T-helper 2 cell (primary cell): ENCODE measurements around the gene USP2.

Experiments used
- DNase-seq, 5 experiments: peaks; one replicate each; pipeline versions ENCODE4 v3.0.0 to v3.0.0-alpha.2; 2012 to 2022

USP2 gene

GRCh38 chr11:119341222-119342022 lies 40.1 kb downstream of the USP2 start:
- DNase-seq = no peak

GRCh38 chr11:119340335-119341221 lies 40.9 kb downstream of the USP2 start, which contains the start of gene C1QTNF5:
TSS of gene C1QTNF5 (minus strand) at chr11:119340883. CDS start at chr11:119340397, 486 bp downstream.
- no peak for DNase-seq

GRCh38 chr11:119339589-119340334 lies 41.7 kb downstream of the USP2 start:
- DNase-seq = peak in 2 of 5 experiments; percentile 27 to 30

GRCh38 chr11:119338965-119339588 lies 42.4 kb downstream of the USP2 start:
- DNase-seq = no peak

DNA sequence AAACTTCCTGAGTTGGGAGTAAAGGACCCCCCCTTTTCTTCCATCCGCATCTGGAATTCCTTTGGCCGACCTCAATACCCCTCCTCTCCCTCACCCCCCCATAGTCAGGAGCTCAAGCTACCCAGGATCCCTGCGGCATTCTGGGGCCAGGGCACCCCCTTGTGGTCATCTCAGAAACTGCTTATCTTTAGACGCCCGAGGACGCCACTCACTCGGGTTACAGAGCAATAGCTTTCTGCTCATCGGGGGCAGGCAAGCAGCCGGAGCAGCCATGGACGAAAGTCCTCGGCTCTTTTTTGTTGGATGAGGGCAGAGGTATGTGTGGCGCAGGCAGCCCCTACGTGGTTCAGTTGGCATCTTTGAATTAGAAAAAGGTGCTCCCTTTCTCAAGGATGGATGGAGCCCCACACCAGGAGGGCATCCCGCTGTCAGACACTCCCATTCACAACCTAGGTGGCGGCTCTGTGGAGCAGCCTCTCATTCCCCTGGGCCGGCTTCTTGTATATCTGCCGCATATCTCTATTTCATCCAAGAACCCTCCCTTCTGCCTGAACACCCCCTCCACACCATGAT lies 43.1 kb downstream of the USP2 start:
- DNase-seq = peak in 4 of 5 experiments; percentile 29 to 65 (median 54)

DNA sequence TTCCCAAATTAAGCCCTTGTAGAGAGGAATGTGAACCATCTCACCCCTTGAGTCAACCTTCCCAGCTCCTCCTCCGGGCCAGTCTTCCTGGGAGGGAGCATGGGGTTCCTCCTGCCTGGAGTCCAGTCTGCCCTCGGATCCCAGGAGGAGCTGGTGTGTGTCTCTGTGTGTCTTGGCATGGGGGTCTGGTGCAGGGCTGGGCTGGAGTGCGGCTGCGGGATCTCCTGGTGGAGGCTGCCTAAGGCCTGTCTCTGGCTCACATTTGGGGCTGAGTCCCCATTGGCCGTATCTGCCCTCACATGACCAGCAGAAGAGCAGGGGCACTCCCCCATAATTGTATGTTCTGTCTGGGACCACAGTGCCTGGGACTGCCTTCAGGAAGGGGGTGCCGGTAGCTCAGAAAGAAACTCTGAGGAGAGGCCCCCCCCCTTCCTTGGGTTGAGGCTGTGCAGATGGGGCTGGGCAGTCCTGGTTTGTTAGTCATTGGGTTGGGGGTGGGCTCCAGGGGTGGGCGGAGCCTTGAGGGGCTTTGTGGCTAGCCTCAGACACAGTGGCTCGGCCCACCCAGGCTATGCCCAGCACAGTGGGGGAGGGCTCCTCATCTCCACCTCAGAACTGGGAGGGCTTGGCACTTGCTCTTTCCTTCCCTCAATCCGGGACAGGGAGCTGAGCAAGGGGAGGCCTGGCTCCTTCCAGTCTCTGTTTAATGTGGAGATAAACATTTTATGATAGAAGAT lies 43.7 kb downstream of the USP2 start:
- no peak for DNase-seq

DNA sequence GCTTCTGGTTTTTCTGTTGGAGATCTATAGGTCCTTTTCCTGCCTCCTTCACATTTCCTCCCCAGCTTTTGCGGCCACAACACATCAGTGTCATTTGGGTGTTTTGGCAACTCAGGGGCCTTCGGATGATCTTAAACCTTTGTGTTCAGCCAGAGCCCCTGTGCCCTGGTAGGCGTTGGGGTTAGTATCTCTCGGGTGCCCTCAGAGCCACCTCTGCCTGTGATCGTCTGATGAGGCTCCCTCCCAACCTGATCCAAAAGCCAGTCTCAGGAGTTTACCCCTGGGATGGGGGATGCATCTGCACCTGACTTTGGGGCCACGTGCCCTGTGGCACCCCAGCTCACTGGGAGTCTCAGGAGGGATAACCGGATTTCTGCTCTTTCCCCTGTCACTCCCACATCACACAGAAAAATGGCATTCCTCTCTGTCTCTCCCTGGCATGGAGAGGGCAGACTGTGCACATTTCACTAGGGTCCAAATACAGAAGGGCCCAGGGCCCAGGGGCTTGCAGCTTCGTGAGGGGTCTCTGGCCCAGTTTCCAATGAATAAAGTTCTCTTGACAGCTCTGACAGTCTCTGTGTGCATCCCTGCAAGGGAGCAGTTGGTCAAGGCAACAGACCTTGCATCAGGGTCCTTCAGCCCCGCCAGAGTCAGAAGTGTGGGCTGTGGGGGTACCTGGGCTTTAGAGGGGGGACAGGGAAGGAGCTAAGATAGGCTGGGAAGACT lies 44.6 kb downstream of the USP2 start:
- DNase-seq = no peak

DNA sequence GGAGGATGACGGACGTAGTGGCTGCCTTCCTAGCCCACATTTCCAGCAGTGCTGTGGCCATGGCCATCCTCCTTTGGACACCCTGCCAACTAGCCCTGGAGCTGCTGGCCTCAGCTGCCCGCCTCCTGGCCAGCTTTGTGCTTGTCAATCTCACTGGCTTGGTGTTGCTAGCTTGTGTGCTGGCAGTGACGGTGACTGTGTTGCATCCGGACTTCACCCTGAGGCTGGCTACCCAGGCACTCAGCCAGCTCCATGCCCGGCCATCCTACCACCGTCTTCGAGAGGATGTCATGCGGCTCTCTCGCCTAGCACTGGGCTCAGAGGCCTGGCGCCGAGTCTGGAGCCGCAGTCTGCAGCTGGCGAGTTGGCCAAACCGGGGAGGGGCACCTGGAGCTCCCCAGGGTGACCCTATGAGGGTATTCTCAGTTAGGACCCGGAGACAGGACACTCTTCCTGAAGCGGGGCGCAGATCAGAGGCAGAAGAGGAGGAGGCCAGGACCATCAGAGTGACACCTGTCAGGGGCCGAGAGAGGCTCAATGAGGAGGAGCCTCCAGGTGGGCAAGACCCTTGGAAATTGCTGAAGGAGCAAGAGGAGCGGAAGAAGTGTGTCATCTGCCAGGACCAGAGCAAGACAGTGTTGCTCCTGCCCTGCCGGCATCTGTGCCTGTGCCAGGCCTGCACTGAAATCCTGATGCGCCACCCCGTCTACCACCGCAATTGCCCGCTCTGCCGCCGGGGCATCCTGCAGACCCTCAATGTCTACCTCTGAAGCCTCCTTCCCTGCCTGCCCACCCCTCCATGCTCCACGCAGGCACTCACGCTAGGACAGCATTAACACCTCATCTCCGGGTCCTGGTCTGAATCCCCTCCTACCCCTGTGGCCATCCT lies 45.6 kb downstream of the USP2 start:
- no peak for DNase-seq

GRCh38 chr11:119335091-119335654 lies 46.3 kb downstream of the USP2 start:
- no peak for DNase-seq

- peak; percentile 74 to 98 (median 89) for DNase-seq
Observed at GRCh38 chr11:119334174-119334930, 47.1 kb downstream of the USP2 start, which contains the start of gene RNF26. TSS of gene RNF26 (plus strand) at chr11:119334527. CDS start at chr11:119335123, 596 bp downstream.

DNA sequence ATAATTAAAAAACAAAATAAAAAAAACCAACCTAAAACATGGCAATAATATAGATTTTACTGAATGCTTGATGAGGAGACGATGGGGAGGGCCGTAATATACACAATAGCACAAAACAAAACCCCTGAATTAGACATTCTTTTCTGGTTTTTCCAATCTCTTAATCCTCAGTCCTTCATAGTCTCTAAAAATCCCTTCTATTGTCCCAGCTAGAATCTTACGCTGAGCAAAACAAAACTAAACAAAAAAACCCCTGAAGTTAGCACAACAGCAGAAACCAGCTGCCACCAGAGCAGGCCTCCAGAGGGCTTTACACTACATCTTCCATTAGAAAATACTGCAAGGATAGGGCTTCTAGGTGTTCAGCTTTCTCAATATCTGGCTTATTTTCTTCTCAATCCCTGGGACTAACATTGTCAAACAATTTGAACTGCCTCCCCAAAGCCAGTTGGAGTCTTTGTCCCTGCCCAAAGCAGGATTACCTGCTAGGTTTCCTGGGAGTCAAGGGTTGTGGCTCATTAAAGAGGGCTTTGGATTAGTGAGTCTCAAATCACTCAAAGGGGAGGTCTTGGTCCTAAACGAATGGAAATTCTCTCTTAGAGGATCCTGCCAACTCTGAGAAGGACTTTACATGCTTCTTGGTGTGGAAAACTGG lies 49.3 kb downstream of the USP2 start:
- DNase-seq = no peak

- no peak for DNase-seq
Observed at GRCh38 chr11:119330237-119330636, 51.3 kb downstream of the USP2 start.

DNA sequence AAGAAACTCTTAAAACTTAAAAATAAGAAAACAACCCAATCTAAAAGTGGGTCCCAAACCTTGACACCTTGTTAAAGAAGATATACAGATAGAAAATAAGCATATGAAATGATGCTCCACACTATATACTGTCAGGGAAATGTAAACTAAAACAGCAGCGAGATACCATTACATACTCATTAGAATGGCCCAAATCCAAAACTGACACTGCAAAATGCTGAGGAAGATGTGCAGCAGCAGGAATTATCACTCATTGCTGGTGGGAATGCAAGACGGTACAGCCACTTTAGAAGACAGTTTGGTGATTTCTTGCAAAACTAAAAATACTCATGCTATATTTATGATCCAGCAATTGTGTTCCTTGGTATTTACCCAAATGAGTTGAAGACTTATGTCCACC lies 52.2 kb downstream of the USP2 start:
- DNase-seq = no peak

- DNase-seq = no peak
Observed at GRCh38 chr11:119324189-119324588, 57.3 kb downstream of the USP2 start.

DNA sequence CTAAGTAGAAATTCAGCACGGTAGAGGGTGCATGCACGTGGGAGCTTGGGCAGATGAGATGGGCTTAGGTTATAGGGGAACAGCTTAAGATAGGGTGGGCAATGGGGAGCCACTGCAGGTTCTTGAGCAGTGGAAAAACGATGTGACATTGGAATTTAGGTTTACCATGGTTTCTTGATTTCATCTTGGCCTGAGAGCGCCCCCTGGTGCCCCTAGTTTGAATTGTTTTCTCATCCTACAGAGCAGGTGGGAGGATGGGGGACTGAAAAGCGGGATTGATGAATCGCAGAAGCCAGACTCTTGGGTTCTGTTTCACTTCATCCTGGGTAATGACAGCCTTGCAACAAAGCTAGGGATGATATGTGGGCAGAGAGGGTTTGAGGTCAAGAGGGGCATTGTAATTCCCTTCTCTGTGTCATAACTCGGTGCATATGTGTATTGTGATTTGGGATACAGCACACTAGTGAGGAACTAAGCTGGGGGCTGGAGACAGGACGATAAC lies 57.9 kb downstream of the USP2 start:
- peak; percentile 54 to 71 (median 65) for DNase-seq

GRCh38 chr11:119322921-119323531 lies 58.5 kb downstream of the USP2 start:
- DNase-seq = no peak

GRCh38 chr11:119322360-119322739 lies 59.1 kb downstream of the USP2 start:
- DNase-seq = no peak
